GM12878 (cell line): Measurements from ENCODE around the gene MAPKAP1. TPM values are rescaled to one million over a fixed set of nuclear protein-coding genes. Genes with fewer than 3 reads are reported as not detected.

Experiments used
- ATAC-seq: fragments of 200-7000 bp; cut with Tn5 transposase; 3 replicates; pipeline ENCODE4 v1.9.1; 2020; ENCODE audit warnings: mild to moderate bottlenecking, moderate library complexity
- BruUV-seq: library from RNA; stranded (reverse); fragments of 400-500 nt; replicated peaks from 2 replicates; lab custom pipeline; 2021; lab: Mats Ljungman, UMichigan
- CTCF ChIA-PET: fragments of 300-600 bp; sonication (Branson Sonifier 250); formaldehyde crosslinking; extraction: SDS; loops from one replicate; lab custom pipeline; 2021; ENCODE audit warnings: inconsistent platforms; lab: Yijun Ruan, JAX
- POLR2A ChIA-PET: fragments of 350-600 bp; formaldehyde crosslinking; extraction: SDS; loops from one replicate; lab custom pipeline; 2021; ENCODE audit warnings: inconsistent platforms; lab: Charles Lee
- RAD21 ChIA-PET: fragments of 300-600 bp; sonication (Branson Sonifier 250); formaldehyde crosslinking; loops from one replicate; lab custom pipeline; 2023; ENCODE audit warnings: antibody characterized with exemption; ENCODE audit not compliant: unreplicated experiment; lab: Charles Lee
- SMC1A ChIA-PET: fragments of 300-600 bp; sonication (Branson Sonifier 250); formaldehyde crosslinking; loops from one replicate; lab custom pipeline; 2023; ENCODE audit not compliant: unreplicated experiment, uncharacterized antibody; lab: Charles Lee
- DNase-seq: peaks from one replicate; pipeline ENCODE4 v3.0.0-alpha.2; 2011; ENCODE audit warnings: low read depth, low spot score
- FAIRE-seq: peaks from 3 replicates; lab custom pipeline; 2011; peaks lifted over from hg19 to GRCh38; lab: Jason Lieb, UNC
- H2AFZ ChIP-seq: 2 replicates; pipeline ENCODE4 v1.6.0; 2011; ENCODE audit warnings: low read depth, low read length, control low read depth; ENCODE audit not compliant: control insufficient read depth
- H3K27ac ChIP-seq: 2 replicates; pipeline ENCODE4 v1.5.1; 2011; ENCODE audit warnings: control low read depth; ENCODE audit not compliant: control insufficient read depth, insufficient read depth
- H3K27me3 ChIP-seq, 2 experiments: replicated peaks in 1 of 2; 2 replicates each; pipeline versions ENCODE4 v1.6.0 to v1.6.1; 2011; ENCODE audit warnings: low read length in 1 of 2; ENCODE audit not compliant: control insufficient read depth in 2 of 2, insufficient read depth in 2 of 2
- H3K36me3 ChIP-seq, 2 experiments: 2 replicates each; pipeline ENCODE4 v1.5.1; 2011; ENCODE audit warnings: low read length in 1 of 2; ENCODE audit not compliant: control insufficient read depth in 2 of 2, insufficient read depth in 2 of 2
- H3K4me1 ChIP-seq: 2 replicates; pipeline ENCODE4 v1.6.1; 2011; ENCODE audit warnings: mild to moderate bottlenecking, low read length, moderate library complexity, mixed read lengths; ENCODE audit not compliant: control insufficient read depth, insufficient read depth
- H3K4me2 ChIP-seq: 2 replicates; pipeline ENCODE4 v1.6.0; 2011; ENCODE audit warnings: control low read depth; ENCODE audit not compliant: control insufficient read depth, insufficient read depth
- H3K4me3 ChIP-seq: fragments of 200-600 bp; sonication (generic); 2 replicates; pipeline ENCODE4 v1.5.1; 2016
- H3K79me2 ChIP-seq: 2 replicates; pipeline ENCODE4 v1.6.0; 2011; ENCODE audit warnings: low read length; ENCODE audit not compliant: control insufficient read depth, insufficient read depth
- H3K9ac ChIP-seq: 2 replicates; pipeline ENCODE4 v1.8.0; 2011; ENCODE audit warnings: low read length, control low read depth, mixed read lengths; ENCODE audit not compliant: control insufficient read depth, insufficient read depth
- H3K9me3 ChIP-seq: replicated peaks from 3 replicates; pipeline ENCODE4 v1.5.1; 2011; ENCODE audit warnings: mild to moderate bottlenecking, low read length; ENCODE audit not compliant: control insufficient read depth, insufficient read depth
- H4K20me1 ChIP-seq: 2 replicates; pipeline ENCODE4 v1.6.0; 2011; ENCODE audit not compliant: control insufficient read depth, insufficient read depth
- ATF7 ChIP-seq: fragments of 450-650 bp; IDR thresholded peaks from 2 replicates; pipeline ENCODE4 v1.6.1; 2016; ENCODE audit warnings: low read depth, mild to moderate bottlenecking
- CHD4 ChIP-seq: fragments of 200-600 bp; sonication (generic); IDR thresholded peaks from 2 replicates; pipeline ENCODE4 v1.6.1; 2016; ENCODE audit warnings: mild to moderate bottlenecking
- CREB1 ChIP-seq: IDR thresholded peaks from 2 replicates; pipeline ENCODE4 v1.6.1; 2012; ENCODE audit warnings: low read depth, mild to moderate bottlenecking, inconsistent platforms
- FOXK2 ChIP-seq: fragments of 450-650 bp; IDR thresholded peaks from 2 replicates; pipeline ENCODE4 v1.6.1; 2017; ENCODE audit warnings: mild to moderate bottlenecking, moderate library complexity
- HCFC1 ChIP-seq: fragments of 150-350 bp; IDR thresholded peaks from 2 replicates; pipeline ENCODE4 v1.6.1; 2014; ENCODE audit warnings: low read length
- HDAC6 ChIP-seq: fragments of 200-600 bp; sonication (generic); IDR thresholded peaks from one replicate; pipeline ENCODE4 v1.8.0; 2017; ENCODE audit warnings: antibody characterized with exemption; ENCODE audit not compliant: unreplicated experiment
- HDGF ChIP-seq: fragments of 450-650 bp; IDR thresholded peaks from 2 replicates; pipeline ENCODE4 v1.6.1; 2016; ENCODE audit warnings: antibody characterized with exemption
- KDM1A ChIP-seq: fragments of 200-600 bp; sonication (generic); IDR thresholded peaks from 2 replicates; pipeline ENCODE4 v1.6.1; 2016; ENCODE audit warnings: borderline replicate concordance
- NRF1 ChIP-seq: conservative IDR thresholded peaks from 2 replicates; pipeline ENCODE4 v1.6.1; 2011; ENCODE audit warnings: mild to moderate bottlenecking, low read depth, low read length, improper control_type of control experiment
- PML ChIP-seq: IDR thresholded peaks from 2 replicates; pipeline ENCODE4 v1.6.1; 2012; ENCODE audit warnings: low read length, inconsistent platforms
- RAD21 ChIP-seq: IDR thresholded peaks from 2 replicates; pipeline ENCODE4 v1.6.1; 2011; ENCODE audit warnings: mild to moderate bottlenecking, low read depth, low read length, moderate library complexity; ENCODE audit not compliant: insufficient read depth
- RFX5 ChIP-seq: IDR thresholded peaks from 2 replicates; pipeline ENCODE4 v1.6.1; 2011; ENCODE audit warnings: low read depth, low read length, improper control_type of control experiment
- SIX5 ChIP-seq: IDR thresholded peaks from 2 replicates; pipeline ENCODE4 v1.6.1; 2011; ENCODE audit warnings: mild to moderate bottlenecking, low read depth, low read length, moderate library complexity; ENCODE audit not compliant: severe bottlenecking
- STAT1 ChIP-seq: fragments of 450-650 bp; conservative IDR thresholded peaks from 2 replicates; pipeline ENCODE4 v1.6.1; 2014; ENCODE audit warnings: antibody characterized with exemption, mild to moderate bottlenecking
- ZZZ3 ChIP-seq: IDR thresholded peaks from 2 replicates; pipeline ENCODE4 v1.6.1; 2011; ENCODE audit warnings: low read depth; ENCODE audit not compliant: control insufficient read depth, insufficient read length
- WGBS: methylation state at CpG from one replicate; pipeline ENCODE4 v1.1.6; 2016; ENCODE audit warnings: low lambda C conversion rate; ENCODE audit not compliant: insufficient replicate concordance, insufficient coverage; ENCODE audit errors: missing lambda C conversion rate; 5-methylcytosine and 5-hydroxymethylcytosine counted together
- in situ Hi-C: fragments of 300-500 bp; cut with MboI; formaldehyde crosslinking; loops from 9 replicates; pipeline ENCODE4 v1.14.3; 2018; ENCODE audit warnings: mixed read lengths
- intact Hi-C: fragments of 100-400 bp; cut with micrococcal nuclease; formaldehyde crosslinking; loops from one replicate; pipeline ENCODE4 v1.14.2; 2022; ENCODE audit not compliant: unreplicated experiment
- polyA plus RNA-seq, 11 experiments: library from polyadenylated mRNA; depleted of rRNA in 4 of 11; unstranded in 6 of 11; stranded (reverse) in 5 of 11; fragments of >200 nt; fragmentation: Nextera tagmentation in 4 of 11; fragmentation: Illumina TruSeq in 1 of 11; extraction: Ambion mirVana in 4 of 11; extraction: Trizol in 1 of 11; gene quantifications; 1 replicate in 1 of 11; 2 replicates in 10 of 11; pipeline versions ENCODE4 v1.2.1 to v1.2.3, GENCODE V29; 2011 to 2016; ENCODE audit warnings: inconsistent platforms in 2 of 11, missing spikeins in 2 of 11, low read depth in 1 of 11
- total RNA-seq, 4 experiments: library from RNA; depleted of rRNA in 3 of 4; stranded (reverse); fragments of >200 nt in 3 of 4; fragmentation: Illumina TruSeq in 1 of 4; extraction: Trizol in 1 of 4; gene quantifications; 2 replicates each; pipeline versions ENCODE4 v1.2.1 to v1.2.3, GENCODE V29; 2013 to 2021
- TF ChIP-seq, protein P1 (sequence below): IDR thresholded peaks from 2 replicates; pipeline ENCODE4 v1.6.1; 2011; ENCODE audit warnings: low read depth, mild to moderate bottlenecking, low read length, moderate library complexity, borderline replicate concordance; ENCODE audit errors: extremely low read depth
- TF ChIP-seq, protein P2 (sequence below): fragments of 450-650 bp; conservative IDR thresholded peaks from 2 replicates; pipeline ENCODE4 v1.6.1; 2017; ENCODE audit warnings: mild to moderate bottlenecking, moderate library complexity
- TF ChIP-seq, protein P3 (sequence below), 3 experiments: IDR thresholded peaks in 2 of 3; conservative IDR thresholded peaks in 1 of 3; 2 replicates each; pipeline ENCODE4 v1.5.1; 2011; ENCODE audit warnings: low read depth in 3 of 3, low read length in 3 of 3, mild to moderate bottlenecking in 3 of 3, control low read depth in 2 of 3, moderate library complexity in 2 of 3, inconsistent platforms in 1 of 3, mixed read lengths in 1 of 3; ENCODE audit not compliant: control insufficient read depth in 2 of 3, insufficient read depth in 1 of 3; ENCODE audit errors: extremely low read depth in 1 of 3

The MAPKAP1 gene
- total and polyA plus RNA-seq, 10 of the 15 experiments (the other 5 are each of a cell fraction or from before 2014, with no cell fraction given): 5.1 to 188 (median 105) TPM

DNA sequence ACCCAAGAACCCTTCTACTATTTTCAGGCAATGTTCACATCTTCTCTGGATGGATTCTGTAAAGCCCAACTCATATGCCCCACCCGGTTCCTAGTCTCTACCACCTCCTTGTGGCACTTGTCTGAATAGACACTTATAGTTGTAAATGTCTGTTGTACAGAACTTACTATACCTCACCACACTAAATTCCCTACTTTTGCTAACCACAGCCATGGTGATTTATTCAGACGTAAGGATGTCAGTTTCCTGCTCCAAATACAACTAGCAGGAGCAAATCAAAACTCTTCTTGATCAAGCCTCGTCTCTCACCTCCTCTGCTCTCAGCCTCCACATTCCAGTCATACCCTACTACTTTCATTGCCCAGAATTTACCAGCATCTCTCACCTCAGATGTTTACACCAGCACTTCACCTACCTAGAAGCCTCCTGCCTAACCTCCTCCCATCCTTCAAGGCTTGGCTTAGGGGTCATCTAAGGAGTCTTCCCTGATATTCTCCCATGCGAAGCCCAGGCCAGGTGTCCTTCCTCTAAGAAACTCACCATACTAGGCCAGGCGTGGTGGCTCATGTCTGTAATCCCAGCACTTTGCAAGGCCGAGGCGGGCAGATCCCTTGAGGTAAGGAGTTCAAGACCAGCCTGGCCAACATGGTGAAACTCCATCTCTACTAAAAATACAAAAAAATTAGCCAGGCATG lies 75.5 kb downstream of the MAPKAP1 start:
- Histone ChIP-seq H3K4me3 (peak overlapping the region; percentile 32; the same call in 1 of the 2 replicates), H3K9me3 (no peaks in the 10 kb centered on the region), H3K4me2 (peak overlapping the region; percentile 85), H3K4me1 (peaks cover 75% of the 10 kb centered on the region), H3K27ac (peak overlapping the region; percentile 98), H3K27me3 (no peaks in the 10 kb centered on the region), H3K9ac (peak overlapping the region; percentile 80), H3K79me2 (peaks cover 83% of the 10 kb centered on the region), H3K36me3 (no peaks in the 10 kb centered on the region; a peak in 1 of 4 replicates), H2AFZ (no peak overlapping the region), H4K20me1 (no peaks in the 10 kb centered on the region; the same call in 1 of the 2 replicates)
- intact Hi-C loops (loop anchor here (1.0 to 10.0 kb wide), 9 partner anchors 15 to 767 kb away; partner anchors contain the start of genes ARPC5L and RPL35), in situ Hi-C loops (loop anchor here (5.0 to 25.0 kb wide), 2 partner anchors 74 to 1419 kb away; no protein-coding TSS in a partner anchor)
- DNase-seq (no peak), ATAC-seq (peak; percentile 49), FAIRE-seq (no peak)
- CTCF ChIA-PET: interaction anchor here (0.6 to 5.0 kb wide), 17 partner anchors 13 to 224 kb away, joined by 3 to 60 read pairs (median 5); no protein-coding TSS in a partner anchor
- BruUV-seq: TSS peak; percentile 78
- RAD21 ChIA-PET: interaction anchor here (1.0 to 8.8 kb wide), 22 partner anchors 15 to 249 kb away, joined by 3 to 237 read pairs (median 6); partner anchors contain the start of gene MAPKAP1
- POLR2A ChIA-PET: interaction anchor here (0.8 to 1.9 kb wide), 2 partner anchors 75 to 224 kb away, joined by 3 to 17 read pairs; partner anchors contain the start of gene MAPKAP1
- 29% methylated on average over 7 of the region's 7 CpGs for WGBS
- SMC1A ChIA-PET: interaction anchor here (0.8 to 14.6 kb wide), 13 partner anchors 17 to 224 kb away, joined by 3 to 251 read pairs (median 6); partner anchors contain the start of gene MAPKAP1
- TF ChIP-seq PML (no peak), HDGF (peak; percentile 67; the same call in 1 of the 2 replicates), FOXK2 (no peak), HCFC1 (no peak), STAT1 (no peak), NRF1 (no peak), CHD4 (no peak), ZZZ3 (no peak), KDM1A (no peak), RAD21 (peak; percentile 92), RFX5 (no peak), HDAC6 (no peak), ATF7 (no peak), CREB1 (no peak), SIX5 (no peak)
- TF ChIP-seq, protein P1, sequence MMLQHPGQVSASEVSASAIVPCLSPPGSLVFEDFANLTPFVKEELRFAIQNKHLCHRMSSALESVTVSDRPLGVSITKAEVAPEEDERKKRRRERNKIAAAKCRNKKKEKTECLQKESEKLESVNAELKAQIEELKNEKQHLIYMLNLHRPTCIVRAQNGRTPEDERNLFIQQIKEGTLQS: no peak
- TF ChIP-seq, protein P2, sequence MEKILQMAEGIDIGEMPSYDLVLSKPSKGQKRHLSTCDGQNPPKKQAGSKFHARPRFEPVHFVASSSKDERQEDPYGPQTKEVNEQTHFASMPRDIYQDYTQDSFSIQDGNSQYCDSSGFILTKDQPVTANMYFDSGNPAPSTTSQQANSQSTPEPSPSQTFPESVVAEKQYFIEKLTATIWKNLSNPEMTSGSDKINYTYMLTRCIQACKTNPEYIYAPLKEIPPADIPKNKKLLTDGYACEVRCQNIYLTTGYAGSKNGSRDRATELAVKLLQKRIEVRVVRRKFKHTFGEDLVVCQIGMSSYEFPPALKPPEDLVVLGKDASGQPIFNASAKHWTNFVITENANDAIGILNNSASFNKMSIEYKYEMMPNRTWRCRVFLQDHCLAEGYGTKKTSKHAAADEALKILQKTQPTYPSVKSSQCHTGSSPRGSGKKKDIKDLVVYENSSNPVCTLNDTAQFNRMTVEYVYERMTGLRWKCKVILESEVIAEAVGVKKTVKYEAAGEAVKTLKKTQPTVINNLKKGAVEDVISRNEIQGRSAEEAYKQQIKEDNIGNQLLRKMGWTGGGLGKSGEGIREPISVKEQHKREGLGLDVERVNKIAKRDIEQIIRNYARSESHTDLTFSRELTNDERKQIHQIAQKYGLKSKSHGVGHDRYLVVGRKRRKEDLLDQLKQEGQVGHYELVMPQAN: no peak
- TF ChIP-seq, protein P3, sequence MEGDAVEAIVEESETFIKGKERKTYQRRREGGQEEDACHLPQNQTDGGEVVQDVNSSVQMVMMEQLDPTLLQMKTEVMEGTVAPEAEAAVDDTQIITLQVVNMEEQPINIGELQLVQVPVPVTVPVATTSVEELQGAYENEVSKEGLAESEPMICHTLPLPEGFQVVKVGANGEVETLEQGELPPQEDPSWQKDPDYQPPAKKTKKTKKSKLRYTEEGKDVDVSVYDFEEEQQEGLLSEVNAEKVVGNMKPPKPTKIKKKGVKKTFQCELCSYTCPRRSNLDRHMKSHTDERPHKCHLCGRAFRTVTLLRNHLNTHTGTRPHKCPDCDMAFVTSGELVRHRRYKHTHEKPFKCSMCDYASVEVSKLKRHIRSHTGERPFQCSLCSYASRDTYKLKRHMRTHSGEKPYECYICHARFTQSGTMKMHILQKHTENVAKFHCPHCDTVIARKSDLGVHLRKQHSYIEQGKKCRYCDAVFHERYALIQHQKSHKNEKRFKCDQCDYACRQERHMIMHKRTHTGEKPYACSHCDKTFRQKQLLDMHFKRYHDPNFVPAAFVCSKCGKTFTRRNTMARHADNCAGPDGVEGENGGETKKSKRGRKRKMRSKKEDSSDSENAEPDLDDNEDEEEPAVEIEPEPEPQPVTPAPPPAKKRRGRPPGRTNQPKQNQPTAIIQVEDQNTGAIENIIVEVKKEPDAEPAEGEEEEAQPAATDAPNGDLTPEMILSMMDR (IDR thresholded peaks at IDR 0.05 in 2 of 3, conservative IDR thresholded peaks at IDR 0.05 in 1 of 3; ENCODE audit: control insufficient read depth in 2 of 3, extremely low read depth in 1 of 3, insufficient read depth in 1 of 3, low read depth in 3 of 3, low read length in 3 of 3): peak; percentile 69 to 74 (median 70)
